H1 (cell line): ENCODE measurements around the gene AP2B1. TPM values are rescaled to one million over a fixed set of nuclear protein-coding genes. Genes with fewer than 3 reads are reported as not detected.
A peak's percentile ranks its signal among the peaks of the same experiment; 100 is the strongest.

Experiments
- ASH2L ChIP-seq: fragments of 200-600, 300-600 bp; sonication (generic); IDR thresholded peaks from one replicate; pipeline ENCODE4 v1.7.1; 2017; ENCODE audit warnings: low read length
- CTCF ChIP-seq, 3 experiments: IDR thresholded peaks; 1 replicate in 2 of 3; 2 replicates in 1 of 3; pipeline versions ENCODE4 v1.5.1 to v1.6.1; 2011; ENCODE audit warnings: low read length in 3 of 3, mild to moderate bottlenecking in 3 of 3, inconsistent platforms in 2 of 3, low read depth in 1 of 3, moderate library complexity in 1 of 3; ENCODE audit not compliant: insufficient read depth in 1 of 3; ENCODE audit errors: control extremely low read depth in 1 of 3
- FOSL1 ChIP-seq: IDR thresholded peaks from 2 replicates; pipeline ENCODE4 v1.6.1; 2011; ENCODE audit warnings: mild to moderate bottlenecking, low read depth, low read length, moderate library complexity; ENCODE audit not compliant: insufficient read depth
- RAD21 ChIP-seq, 2 experiments: IDR thresholded peaks in 1 of 2; conservative IDR thresholded peaks in 1 of 2; 2 replicates each; pipeline ENCODE4 v1.6.1; 2011; ENCODE audit warnings: low read depth in 2 of 2, low read length in 2 of 2, improper control_type of control experiment in 1 of 2, inconsistent platforms in 1 of 2, mild to moderate bottlenecking in 1 of 2, moderate library complexity in 1 of 2
- RBBP5 ChIP-seq: IDR thresholded peaks from 2 replicates; pipeline ENCODE4 v1.7.1; 2012; ENCODE audit warnings: low read depth, mild to moderate bottlenecking, inconsistent platforms, low read length, moderate library complexity, borderline replicate concordance
- RXRA ChIP-seq: IDR thresholded peaks from 2 replicates; pipeline ENCODE4 v1.6.1; 2011; ENCODE audit warnings: low read depth, mild to moderate bottlenecking, low read length, moderate library complexity; ENCODE audit not compliant: insufficient read depth
- SIRT6 ChIP-seq: IDR thresholded peaks from one replicate; pipeline ENCODE4 v1.7.1; 2012; ENCODE audit warnings: low read length, inconsistent platforms
- TCF12 ChIP-seq: IDR thresholded peaks from 2 replicates; pipeline ENCODE4 v1.6.1; 2011; ENCODE audit warnings: low read depth, mild to moderate bottlenecking, low read length
- polyA plus RNA-seq, 7 experiments: library from polyadenylated mRNA; depleted of rRNA in 3 of 7; stranded (reverse) in 5 of 7; unstranded in 2 of 7; fragments of >200 nt in 5 of 7; fragments of 200-250 nt in 2 of 7; gene quantifications; 1 replicate in 5 of 7; 2 replicates in 1 of 7; 4 replicates in 1 of 7; pipeline versions ENCODE4 v1.2.1 to v1.2.3, GENCODE V29; 2011 to 2013; ENCODE audit warnings: missing spikeins in 2 of 7, mixed read lengths in 2 of 7
- total RNA-seq: library from RNA; stranded (reverse); fragmentation: NEBNext Ultra II Directional; extraction: Animal tissue kit (Norgen Biotek cat#: 25700); gene quantifications from 2 replicates; pipeline ENCODE4 v1.2.1, GENCODE V29; 2021

The AP2B1 gene
- total and polyA plus RNA-seq, 2 of the 8 experiments (the other 6 are each of a cell fraction or from before 2014, with no cell fraction given): 95.5 to 199 TPM

GRCh38 chr17:35747540-35748017 is 160.5 kb downstream of the AP2B1 start (continued):
- TF ChIP-seq CTCF (IDR thresholded peaks at IDR 0.05; ENCODE audit: control extremely low read depth in 1 of 3, insufficient read depth in 1 of 3, low read depth in 1 of 3, low read length in 3 of 3) (peak; percentile 90 to 98 (median 95)), FOSL1 (no peak), RAD21 (IDR thresholded peaks at IDR 0.05 in 1 of 2, conservative IDR thresholded peaks at IDR 0.05 in 1 of 2; ENCODE audit: low read depth in 2 of 2, low read length in 2 of 2) (peak; percentile 95 to 98), RBBP5 (no peak), SIRT6 (no peak), ASH2L (no peak), TCF12 (no peak), RXRA (no peak)
